Heart left ventricle (tissue), 16 donors: ENCODE measurements around the gene IL1RAPL1. TPM values are rescaled to one million over a fixed set of nuclear protein-coding genes. Genes with fewer than 3 reads are reported as not detected.

ENCODE experiments used
- ATAC-seq, 4 donors: fragments of 200-7000 bp; cut with Tn5 transposase; one replicate each; pipeline ENCODE4 v1.9.1; 2020 to 2022; ENCODE audit warnings: moderate library complexity in 4 of 4, mild to moderate bottlenecking in 3 of 4, moderate number of reproducible peaks in 1 of 4
- DNase-seq, 5 donors: peaks; one replicate each; pipeline ENCODE4 v3.0.0-alpha.2; 2020
- H3K27ac ChIP-seq, 12 donors: fragments of 200-600 bp; sonication (generic) in 4 of 12; one replicate each; pipeline versions ENCODE4 v1.5.0 to v1.8.0; 2016 to 2022; ENCODE audit warnings: mild to moderate bottlenecking in 2 of 12
- H3K27me3 ChIP-seq, 9 donors: fragments of 200-600 bp; sonication (generic) in 2 of 9; one replicate each; pipeline versions ENCODE4 v1.5.1 to v1.8.0; 2016 to 2022; ENCODE audit warnings: mild to moderate bottlenecking in 3 of 9
- H3K36me3 ChIP-seq, 9 donors: fragments of 200-600 bp; sonication (generic) in 2 of 9; one replicate each; pipeline versions ENCODE4 v1.5.0 to v1.8.0; 2018 to 2022; ENCODE audit warnings: mild to moderate bottlenecking in 2 of 9
- H3K4me1 ChIP-seq, 12 donors: fragments of 200-600 bp; sonication (generic) in 4 of 12; one replicate each; pipeline versions ENCODE4 v1.5.0 to v1.8.0; 2016 to 2022; ENCODE audit warnings: mild to moderate bottlenecking in 3 of 12
- H3K4me3 ChIP-seq, 12 donors: fragments of 200-600 bp; sonication (generic) in 4 of 12; one replicate each; pipeline versions ENCODE4 v1.5.0 to v1.8.0; 2017 to 2022; ENCODE audit warnings: mild to moderate bottlenecking in 9 of 12, moderate library complexity in 4 of 12
- H3K9me3 ChIP-seq, 12 donors: fragments of 200-600 bp; sonication (generic) in 4 of 12; one replicate each; pipeline versions ENCODE4 v1.5.0 to v1.8.0; 2016 to 2022; ENCODE audit warnings: mild to moderate bottlenecking in 1 of 12
- CTCF ChIP-seq, 12 donors: fragments of 200-600 bp; sonication (generic) in 4 of 12; IDR thresholded peaks; one replicate each; pipeline versions ENCODE4 v1.5.0 to v1.8.0; 2018 to 2022; ENCODE audit warnings: antibody characterized with exemption in 12 of 12, mild to moderate bottlenecking in 5 of 12
- POLR2A ChIP-seq, 2 donors: fragments of 450-650 bp; IDR thresholded peaks; one replicate each; pipeline ENCODE4 v1.6.1; 2017; ENCODE audit warnings: antibody characterized with exemption in 2 of 2, mild to moderate bottlenecking in 2 of 2, moderate library complexity in 2 of 2
- WGBS, 4 donors: extraction: QIAGEN DNeasy Blood & Tissue Kit in 2 of 4; methylation state at CpG; one replicate each; pipeline versions ENCODE4 v1.1.5 to v1.1.7; 2013 to 2018; 5-methylcytosine and 5-hydroxymethylcytosine counted together
- intact Hi-C, 10 donors: fragments of 100-400 bp; cut with DNase I; formaldehyde crosslinking; loops; one replicate each; pipeline versions ENCODE4 v1.11.1 to v1.14.2; 2022
- polyA plus RNA-seq, 2 donors: library from polyadenylated mRNA; stranded (reverse); fragments of 200-250 nt; gene quantifications; one replicate each; pipeline ENCODE4 v1.2.3, GENCODE V29; 2013
- total RNA-seq, 9 donors: library from RNA; depleted of rRNA in 2 of 9; stranded (reverse); fragments of >200 nt in 2 of 9; fragmentation: NEBNext Ultra II Directional in 3 of 9; extraction: Animal tissue kit (Norgen Biotek cat#: 25700) in 3 of 9; gene quantifications; one replicate each; pipeline versions ENCODE4 v1.1.0 to v1.2.4, GENCODE V29; 2016 to 2023
- donor health status: ischemic (EF 13 %, LVEDD 7.1; RV severe dilation, severe dysfunction).
- donor health status: healthy with polysubstance abuse.
- donor health status: DM: no; HTN: yes; CAD: no.
- donor health status: DM: no; HTN: no; CAD: no.
- donor health status: ischemic (EF 25% LVEDD 6.9; RV normal size, moderate dysfunction).
- donor health status: ischemic (EF 25% LVEDD 5.7; RV mildly dilated, moderate dysfunction).
- donor health status: healthy.
- donor health status: DM: yes; HTN: yes; CAD: no.
- donor health status: ischemic (EF 35%, LVEDD 5.7; RV mildly dilated, moderate dysfunction).
- donor health status: nonischemic (EF 11% LVEDD 7.7; RV severe dilation, severe dysfunction).
- donor health status: DM: yes; HTN: yes; CAD: no.
- donor health status: PGD.
- donor health status: ischemic (EF 29% LVEDD 5.4; RV normal size, mild dysfunction).
- donor health status: nonischemic (EF 23%, LVEDD 6.1; RV moderate dilation, normal function).

IL1RAPL1 gene
- total and polyA plus RNA-seq, 11 donors = 0.42 to 4.7 (median 2.3) TPM

- Histone ChIP-seq H3K9me3 (no peaks in the 10 kb centered on the region), H3K4me1 (no peaks in the 10 kb centered on the region), H3K27me3 (no peaks in the 10 kb centered on the region), H3K4me3 (no peak overlapping the region), H3K36me3 (no peaks in the 10 kb centered on the region), H3K27ac (no peak overlapping the region)
- ATAC-seq = no peak
- no peak for DNase-seq
- intact Hi-C loops = no loop called here
- 62 to 89% (median 73%) methylated on average over 5 of the region's 5 CpGs for WGBS, 4 donors
- TF ChIP-seq POLR2A (IDR thresholded peaks at IDR 0.05) (no peak), CTCF (IDR thresholded peaks at IDR 0.05) (no peak)
Observed at GRCh38 chrX:29792335-29792734, 1205.1 kb downstream of the IL1RAPL1 start.

- Histone ChIP-seq H3K36me3 (no peaks in the 10 kb centered on the region), H3K4me3 (no peak overlapping the region), H3K9me3 (no peaks in the 10 kb centered on the region), H3K4me1 (no peaks in the 10 kb centered on the region), H3K27ac (no peak overlapping the region), H3K27me3 (no peaks in the 10 kb centered on the region)
- no peak for TF ChIP-seq POLR2A (IDR thresholded peaks at IDR 0.05)
- TF ChIP-seq CTCF (IDR thresholded peaks at IDR 0.05) = no peak
- intact Hi-C loops = no loop called here
- no peak for ATAC-seq
- no peak for DNase-seq
- WGBS, 4 donors = 49 to 89% (median 76%) methylated on average over 2 of the region's 2 CpGs
Observed at GRCh38 chrX:29797156-29797555, 1209.9 kb downstream of the IL1RAPL1 start.

DNA sequence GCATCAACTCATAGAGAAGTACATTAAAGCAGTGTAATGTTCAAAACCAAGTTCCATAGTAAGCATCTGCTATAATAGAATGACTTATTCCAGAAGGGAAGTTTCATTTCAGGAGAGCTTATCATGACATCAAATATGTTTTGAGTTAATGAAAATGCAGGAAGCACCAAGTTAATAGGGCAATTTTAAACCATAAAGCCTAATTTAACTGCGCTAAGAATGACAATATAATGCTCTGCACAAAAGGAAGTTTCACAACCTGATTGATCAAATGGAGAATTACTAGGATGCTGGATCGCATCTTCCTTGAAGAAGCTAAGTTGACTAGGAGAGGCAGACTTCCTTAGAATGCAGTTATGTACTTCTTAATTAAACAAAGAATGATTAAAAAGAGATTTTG is 1211.2 kb downstream of the IL1RAPL1 start:
- no peak overlapping the region for H3K4me3 ChIP-seq
- WGBS, 4 donors = 68 to 85% (median 75%) methylated on average over 2 of the region's 2 CpGs
- no peaks in the 10 kb centered on the region for H3K36me3 ChIP-seq
- H3K27ac ChIP-seq = no peak overlapping the region
- no peak for ATAC-seq
- TF ChIP-seq POLR2A (IDR thresholded peaks at IDR 0.05) (no peak), CTCF (IDR thresholded peaks at IDR 0.05) (no peak)
- intact Hi-C loops = no loop called here
- DNase-seq = no peak
- no peaks in the 10 kb centered on the region for H3K4me1 ChIP-seq
- peaks cover 0 to under 1% (median 0%) of the 10 kb centered on the region in 12 donors for H3K9me3 ChIP-seq
- H3K27me3 ChIP-seq = no peaks in the 10 kb centered on the region

GRCh38 chrX:29813174-29813573 is 1225.9 kb downstream of the IL1RAPL1 start:
- Histone ChIP-seq H3K27me3 (no peaks in the 10 kb centered on the region), H3K9me3 (no peaks in the 10 kb centered on the region), H3K27ac (no peak overlapping the region), H3K4me1 (no peaks in the 10 kb centered on the region), H3K36me3 (no peaks in the 10 kb centered on the region), H3K4me3 (no peak overlapping the region)
- DNase-seq = no peak
- no peak for TF ChIP-seq POLR2A (IDR thresholded peaks at IDR 0.05)
- no peak for TF ChIP-seq CTCF (IDR thresholded peaks at IDR 0.05)
- intact Hi-C loops = no loop called here
- no peak for ATAC-seq
